ENCODE data around the gene NBEAL2.

The NBEAL2 gene

DNA sequence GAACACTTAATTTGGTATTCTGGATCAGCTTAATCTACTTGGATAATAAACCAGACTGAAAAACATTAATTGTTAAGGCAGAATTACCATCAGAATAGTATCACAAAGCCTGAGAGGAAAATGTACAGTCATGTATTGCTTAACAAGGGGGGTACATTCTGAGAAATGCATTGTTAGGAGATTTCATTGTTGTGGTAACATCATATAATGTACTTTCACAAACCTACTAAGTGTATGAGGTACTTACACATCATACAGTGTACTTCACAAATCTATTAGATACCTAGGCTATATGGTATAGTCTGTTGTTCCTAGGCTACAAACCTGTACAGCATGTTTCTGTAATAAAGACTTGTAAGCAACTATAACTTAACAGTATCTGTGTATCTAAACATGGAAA, 68.2 kb downstream of the NBEAL2 start:
- no peak overlapping the region for H3K4me3 ChIP-seq (ENCODE audit: low read depth, low read length)
- TF ChIP-seq, protein P1, sequence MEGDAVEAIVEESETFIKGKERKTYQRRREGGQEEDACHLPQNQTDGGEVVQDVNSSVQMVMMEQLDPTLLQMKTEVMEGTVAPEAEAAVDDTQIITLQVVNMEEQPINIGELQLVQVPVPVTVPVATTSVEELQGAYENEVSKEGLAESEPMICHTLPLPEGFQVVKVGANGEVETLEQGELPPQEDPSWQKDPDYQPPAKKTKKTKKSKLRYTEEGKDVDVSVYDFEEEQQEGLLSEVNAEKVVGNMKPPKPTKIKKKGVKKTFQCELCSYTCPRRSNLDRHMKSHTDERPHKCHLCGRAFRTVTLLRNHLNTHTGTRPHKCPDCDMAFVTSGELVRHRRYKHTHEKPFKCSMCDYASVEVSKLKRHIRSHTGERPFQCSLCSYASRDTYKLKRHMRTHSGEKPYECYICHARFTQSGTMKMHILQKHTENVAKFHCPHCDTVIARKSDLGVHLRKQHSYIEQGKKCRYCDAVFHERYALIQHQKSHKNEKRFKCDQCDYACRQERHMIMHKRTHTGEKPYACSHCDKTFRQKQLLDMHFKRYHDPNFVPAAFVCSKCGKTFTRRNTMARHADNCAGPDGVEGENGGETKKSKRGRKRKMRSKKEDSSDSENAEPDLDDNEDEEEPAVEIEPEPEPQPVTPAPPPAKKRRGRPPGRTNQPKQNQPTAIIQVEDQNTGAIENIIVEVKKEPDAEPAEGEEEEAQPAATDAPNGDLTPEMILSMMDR (IDR thresholded peaks at IDR 0.05; ENCODE audit: borderline replicate concordance, insufficient read depth, low read depth, low read length), result no peak

- TF ChIP-seq, protein P1 (IDR thresholded peaks at IDR 0.05; ENCODE audit: borderline replicate concordance, insufficient read depth, low read depth, low read length), result no peak
These were observed 74.9 kb downstream of the NBEAL2 start for GRCh38 chr3:47054412-47054811.

GRCh38 chr3:47056705-47057104, 77.2 kb downstream of the NBEAL2 start:
- H3K4me3 ChIP-seq (ENCODE audit: low read depth, low read length), result no peak overlapping the region
- TF ChIP-seq, protein P1 (IDR thresholded peaks at IDR 0.05; ENCODE audit: borderline replicate concordance, insufficient read depth, low read depth, low read length), result no peak

More at GRCh38 chr3:47054412-47054811, 74.9 kb downstream of the NBEAL2 start:
- H3K4me3 ChIP-seq (ENCODE audit: low read depth, low read length), result no peak overlapping the region

- no peak overlapping the region for H3K4me3 ChIP-seq (ENCODE audit: low read depth, low read length)
- TF ChIP-seq, protein P1 (IDR thresholded peaks at IDR 0.05; ENCODE audit: borderline replicate concordance, insufficient read depth, low read depth, low read length), result no peak
These were observed 77.8 kb downstream of the NBEAL2 start for GRCh38 chr3:47057212-47057671.

All from GM12875 (cell line).